Mesodermal cell (in vitro differentiated cells): ENCODE measurements around the gene SLIT2.

Source experiments
- H3K27ac ChIP-seq: 2 replicates; pipeline ENCODE4 v1.7.0; 2013; ENCODE audit warnings: mild to moderate bottlenecking, low read depth, low read length, moderate library complexity; ENCODE audit not compliant: severe bottlenecking
- H3K36me3 ChIP-seq: 2 replicates; pipeline ENCODE4 v1.7.1; 2013; ENCODE audit warnings: mild to moderate bottlenecking, low read length, moderate library complexity; ENCODE audit not compliant: control insufficient read depth, insufficient read depth
- H3K4me1 ChIP-seq: one replicate; pipeline ENCODE4 v1.7.1; 2013; ENCODE audit warnings: mild to moderate bottlenecking, low read length; ENCODE audit not compliant: insufficient read depth, control insufficient read depth, poor library complexity, severe bottlenecking
- H3K4me3 ChIP-seq: 2 replicates; pipeline ENCODE4 v1.7.0; 2013; ENCODE audit warnings: low read length, control low read depth, mild to moderate bottlenecking; ENCODE audit not compliant: insufficient read depth, poor library complexity, severe bottlenecking; ENCODE audit errors: extremely low read depth
- H3K9me3 ChIP-seq: 2 replicates; pipeline ENCODE4 v1.7.1; 2013; ENCODE audit warnings: mild to moderate bottlenecking, low read length, moderate library complexity; ENCODE audit not compliant: control insufficient read depth
- WGBS, 2 experiments: methylation state at CpG; one replicate each; pipeline ENCODE4 v1.1.5; 2013; ENCODE audit warnings: missing lambda C conversion rate in 2 of 2; ENCODE audit not compliant: insufficient coverage in 2 of 2; 5-methylcytosine and 5-hydroxymethylcytosine counted together

SLIT2 gene

DNA sequence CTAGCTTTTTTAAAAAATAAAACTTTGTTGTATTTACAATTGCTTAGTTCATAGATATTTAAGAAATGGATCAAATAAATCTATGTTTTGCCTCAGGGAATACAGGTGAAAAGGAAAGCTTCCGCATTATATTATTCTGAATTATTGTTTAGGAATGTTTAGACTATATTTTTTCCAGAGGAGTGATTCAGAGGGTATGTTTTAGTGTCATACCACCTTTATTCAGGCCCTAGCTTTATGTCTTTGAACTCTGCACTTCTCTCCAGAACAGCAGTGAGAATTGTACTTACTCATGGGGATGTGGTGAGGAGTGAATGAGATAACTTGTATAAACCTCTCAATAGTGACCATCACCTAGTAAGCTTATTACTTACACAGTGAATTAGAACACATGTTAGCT, 14.0 kb downstream of the SLIT2 start:
- no peaks in the 10 kb centered on the region for H3K9me3 ChIP-seq

DNA sequence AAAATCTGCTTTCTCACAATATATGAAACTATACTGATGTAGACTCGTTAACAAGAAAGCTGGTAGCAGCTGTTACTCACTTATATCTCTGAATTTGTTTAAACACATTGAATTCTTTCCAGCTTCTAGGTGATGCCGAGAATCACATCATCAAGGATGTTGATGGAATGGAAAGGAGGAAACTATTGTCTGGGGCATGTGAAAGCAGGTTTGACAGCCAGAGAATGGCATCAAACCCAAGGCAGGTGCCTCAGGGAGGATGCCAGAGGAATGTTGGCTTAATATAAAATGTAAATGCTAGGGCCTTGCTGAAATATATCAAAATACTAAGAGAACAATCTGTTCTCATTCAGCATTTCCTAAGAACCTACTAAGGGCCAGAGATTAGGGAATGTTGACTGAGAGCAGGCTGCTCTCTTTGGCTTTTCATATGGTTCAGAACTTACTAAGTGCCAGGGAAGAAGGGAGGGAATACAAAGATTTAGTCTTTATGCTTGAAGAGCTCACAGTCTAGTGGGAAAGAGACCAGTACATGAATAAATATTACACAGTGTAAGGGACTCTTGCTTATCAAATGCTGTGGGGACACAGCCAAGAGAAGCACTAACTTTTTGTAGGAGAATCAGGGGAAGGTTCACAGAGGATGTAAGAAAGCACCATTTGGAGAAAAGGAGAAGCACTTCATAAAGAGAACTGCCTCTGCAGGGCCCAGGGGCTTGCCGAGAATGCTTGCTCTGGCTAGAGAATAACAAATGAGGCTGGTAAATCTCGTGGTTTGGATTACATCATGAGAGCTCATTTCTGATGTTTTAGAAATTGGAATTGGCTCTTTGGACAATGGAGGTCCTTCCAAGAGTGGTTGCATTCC, 14.7 kb downstream of the SLIT2 start:
- Histone ChIP-seq H3K4me3 (no peak overlapping the region), H3K36me3 (peaks cover 5% of the 10 kb centered on the region), H3K4me1 (no peaks in the 10 kb centered on the region), H3K27ac (no peak overlapping the region), H3K9me3 (no peaks in the 10 kb centered on the region)
- 81 to 86% methylated on average over 2 to 3 of the region's 4 CpGs for WGBS, 2 experiments

More for the DNA sequence above, 14.0 kb downstream of the SLIT2 start:
- WGBS, 2 experiments = no CpG with 5 or more reads among the region's 1 CpG
- Histone ChIP-seq H3K27ac (no peak overlapping the region), H3K4me3 (no peak overlapping the region), H3K36me3 (peaks cover 5% of the 10 kb centered on the region), H3K4me1 (no peaks in the 10 kb centered on the region)

DNA sequence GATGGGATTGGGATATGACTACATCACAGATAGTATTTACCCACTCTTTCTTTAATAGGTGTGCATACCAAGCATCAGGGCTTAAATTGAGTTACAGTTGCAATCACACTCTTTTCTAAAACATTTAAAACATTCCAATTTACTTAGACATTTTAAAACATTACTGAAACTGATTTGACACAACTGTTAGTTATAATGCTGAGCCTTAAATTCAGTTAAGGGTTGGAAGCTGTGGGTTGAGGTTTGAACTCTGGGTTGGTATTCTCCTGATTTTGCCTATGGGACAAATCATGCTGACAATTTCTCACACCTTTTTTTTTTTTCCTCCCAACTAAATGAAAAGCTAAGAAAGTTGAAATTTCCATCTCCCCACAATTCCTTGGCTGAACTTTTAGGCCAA, 16.3 kb downstream of the SLIT2 start:
- Histone ChIP-seq H3K4me1 (peaks cover 3% of the 10 kb centered on the region), H3K27ac (no peak overlapping the region), H3K4me3 (no peak overlapping the region), H3K36me3 (peaks cover under 1% of the 10 kb centered on the region), H3K9me3 (no peaks in the 10 kb centered on the region)

DNA sequence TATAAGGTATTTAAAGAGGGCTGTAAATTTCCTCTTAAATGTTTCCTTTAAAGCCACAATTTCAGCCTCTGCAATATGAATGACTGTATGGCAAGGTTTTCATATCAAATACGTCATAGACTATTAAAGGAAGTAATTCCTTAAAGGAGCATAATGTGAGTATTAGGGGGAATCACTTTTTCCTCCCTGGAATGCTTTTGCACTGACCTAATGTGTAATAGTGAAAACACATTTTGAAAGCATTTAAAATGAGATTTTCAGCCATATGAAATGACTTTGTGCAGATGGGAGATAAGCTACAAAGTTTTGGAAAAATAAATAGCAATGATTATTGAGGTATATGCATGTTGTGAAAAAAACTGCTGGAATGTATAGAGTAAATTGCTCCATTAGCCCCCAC, 17.6 kb downstream of the SLIT2 start:
- Histone ChIP-seq H3K4me3 (no peak overlapping the region), H3K27ac (no peak overlapping the region), H3K4me1 (peaks cover 3% of the 10 kb centered on the region), H3K9me3 (no peaks in the 10 kb centered on the region), H3K36me3 (peaks cover 2% of the 10 kb centered on the region)
- 100% methylated on average over 1 of the region's 1 CpG for WGBS, 2 experiments

DNA sequence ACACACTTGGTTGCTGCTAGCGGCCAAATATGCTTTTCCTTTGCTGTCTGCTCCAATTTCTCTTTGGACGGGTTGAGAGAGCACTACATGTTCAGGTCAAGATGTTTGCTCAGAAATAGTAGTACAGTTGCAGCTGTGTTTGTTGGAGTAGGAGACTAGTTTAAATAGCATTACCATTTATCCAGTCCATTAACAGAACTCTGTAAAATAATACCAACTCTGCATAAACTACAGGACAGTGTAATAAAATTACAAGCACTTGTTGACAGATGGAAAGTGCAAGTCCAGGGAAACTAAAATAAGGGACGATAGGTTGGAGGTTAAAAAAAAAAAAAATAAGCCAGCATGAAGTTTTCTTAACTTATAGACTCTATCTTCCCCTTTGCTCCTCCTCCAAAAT, 20.2 kb downstream of the SLIT2 start:
- no peaks in the 10 kb centered on the region for H3K9me3 ChIP-seq
- no peak overlapping the region for H3K27ac ChIP-seq
- no peak overlapping the region for H3K4me3 ChIP-seq
- H3K36me3 ChIP-seq = peaks cover 3% of the 10 kb centered on the region
- 100% methylated on average over 1 of the region's 3 CpGs; no CpG with 5 or more reads in 1 of the 2 experiments for WGBS, 2 experiments
- H3K4me1 ChIP-seq = peaks cover 3% of the 10 kb centered on the region

DNA sequence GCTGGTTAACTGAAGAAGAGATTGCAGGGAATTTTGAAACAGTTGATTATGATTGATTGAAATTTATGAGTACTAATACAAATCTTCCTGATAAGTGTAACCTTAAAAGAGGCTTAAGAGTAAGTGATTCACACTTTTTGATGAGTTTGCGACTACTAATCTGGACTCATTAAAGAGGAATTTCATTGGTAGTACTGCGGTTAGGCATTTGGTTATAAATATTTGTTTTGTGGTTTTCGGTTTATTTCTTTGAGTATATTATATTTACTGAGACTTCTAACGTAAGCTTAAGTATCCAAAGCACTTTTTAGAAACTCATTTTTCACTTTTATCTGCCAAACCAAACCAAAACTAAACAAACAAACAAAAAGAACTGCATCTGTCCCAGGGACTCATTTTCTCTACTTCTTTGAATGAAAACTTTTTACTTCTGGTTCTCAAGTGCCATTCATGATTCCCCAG, 20.7 kb downstream of the SLIT2 start:
- peaks cover 3% of the 10 kb centered on the region for H3K4me1 ChIP-seq

DNA sequence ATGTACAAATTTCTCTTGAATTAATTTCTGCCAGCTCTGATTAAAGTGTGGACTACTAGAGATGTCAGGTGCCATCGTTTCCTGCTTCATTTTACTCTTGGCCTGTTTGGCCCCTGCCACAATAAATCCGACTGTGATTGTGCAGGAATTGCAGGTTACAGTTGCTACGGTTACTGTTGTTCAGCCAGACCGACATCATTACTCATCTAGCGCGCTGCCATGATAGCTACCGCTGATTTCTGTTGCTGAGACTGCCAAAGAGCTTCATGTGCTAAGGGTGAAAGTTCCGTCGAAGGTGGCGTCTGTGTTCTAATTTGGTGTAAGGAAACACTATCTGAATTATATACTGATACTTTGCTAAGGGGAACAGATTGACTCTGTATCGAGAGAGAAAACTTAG, 22.1 kb downstream of the SLIT2 start:
- no peak overlapping the region for H3K4me3 ChIP-seq
- no peaks in the 10 kb centered on the region for H3K9me3 ChIP-seq
- 85% methylated on average over 6 of the region's 11 CpGs for WGBS, 2 experiments
- H3K27ac ChIP-seq = peak overlapping the region; percentile 46
- peaks cover 3% of the 10 kb centered on the region for H3K36me3 ChIP-seq
- H3K4me1 ChIP-seq = peaks cover 3% of the 10 kb centered on the region

More for the DNA sequence above, 20.7 kb downstream of the SLIT2 start:
- H3K36me3 ChIP-seq = peaks cover 3% of the 10 kb centered on the region
- no peak overlapping the region for H3K4me3 ChIP-seq
- H3K27ac ChIP-seq = no peak overlapping the region
- 100% methylated on average over 2 of the region's 4 CpGs; no CpG with 5 or more reads in 1 of the 2 experiments for WGBS, 2 experiments
- no peaks in the 10 kb centered on the region for H3K9me3 ChIP-seq

DNA sequence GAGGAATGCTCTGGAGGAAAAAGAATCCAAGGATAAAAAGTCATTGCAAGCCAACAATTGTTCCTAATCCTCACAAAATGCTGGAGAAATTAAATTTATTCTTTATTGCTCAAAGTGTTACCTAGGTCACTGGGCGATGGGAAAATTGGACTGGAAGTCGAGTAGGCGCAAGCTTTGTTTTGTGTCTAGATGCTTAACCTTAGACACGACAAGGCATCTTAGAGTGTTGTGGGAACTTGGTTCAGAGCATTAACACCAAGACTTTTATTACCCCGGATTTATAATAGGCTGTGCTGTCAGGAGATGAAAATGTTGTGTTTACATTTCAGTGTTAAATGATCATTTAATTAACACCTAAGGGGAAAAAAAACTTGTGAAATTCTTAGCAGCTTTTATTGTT, 25.1 kb downstream of the SLIT2 start:
- Histone ChIP-seq H3K4me1 (peaks cover 3% of the 10 kb centered on the region), H3K9me3 (no peaks in the 10 kb centered on the region), H3K4me3 (no peak overlapping the region), H3K36me3 (peaks cover 3% of the 10 kb centered on the region), H3K27ac (no peak overlapping the region)
- 86 to 97% methylated on average over 4 of the region's 5 CpGs for WGBS, 2 experiments

DNA sequence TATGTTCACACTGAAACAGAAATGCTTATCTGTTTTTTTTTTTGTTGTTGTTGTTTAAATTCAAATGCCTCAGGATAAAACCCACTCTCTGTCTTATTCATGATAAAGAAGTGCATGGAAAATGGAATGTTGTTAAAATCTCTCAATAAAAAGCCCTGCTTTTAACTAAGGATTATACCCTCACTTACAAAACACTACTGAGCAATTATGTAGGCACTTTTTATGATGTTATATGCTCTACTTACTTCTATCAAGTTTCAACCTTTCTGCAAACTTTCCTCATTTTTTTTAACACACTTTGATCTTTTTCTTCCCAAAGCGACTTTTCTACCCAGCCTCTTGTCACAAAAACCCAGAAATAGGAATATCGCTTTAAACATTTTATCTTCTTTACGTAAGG, 26.5 kb downstream of the SLIT2 start:
- Histone ChIP-seq H3K4me1 (no peaks in the 10 kb centered on the region), H3K27ac (no peak overlapping the region), H3K4me3 (no peak overlapping the region), H3K36me3 (peaks cover 3% of the 10 kb centered on the region), H3K9me3 (no peaks in the 10 kb centered on the region)
- WGBS, 2 experiments = 92 to 100% methylated on average over 1 to 3 of the region's 3 CpGs

DNA sequence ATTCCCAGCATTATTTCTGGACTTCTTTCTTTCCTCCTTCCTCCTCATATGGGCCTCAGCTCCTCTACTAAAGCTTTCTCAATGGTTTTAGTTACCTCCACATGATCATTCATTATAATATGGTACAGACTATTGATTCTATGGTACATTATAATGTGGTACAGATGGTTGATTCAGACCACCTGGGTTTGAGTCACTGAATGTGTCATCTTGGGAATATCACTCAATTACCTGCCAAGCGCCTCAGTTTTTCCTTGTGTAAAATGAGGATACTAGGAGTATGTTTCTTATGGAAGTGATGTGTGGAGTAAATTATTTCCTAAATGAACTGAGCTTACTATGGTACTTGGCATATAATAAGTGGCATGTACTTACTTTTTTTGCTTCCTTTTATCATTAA, 27.7 kb downstream of the SLIT2 start:
- no peak overlapping the region for H3K27ac ChIP-seq
- no peaks in the 10 kb centered on the region for H3K9me3 ChIP-seq
- 100% methylated on average over 1 of the region's 1 CpG for WGBS, 2 experiments
- peaks cover under 1% of the 10 kb centered on the region for H3K36me3 ChIP-seq
- no peak overlapping the region for H3K4me3 ChIP-seq
- H3K4me1 ChIP-seq = no peaks in the 10 kb centered on the region

DNA sequence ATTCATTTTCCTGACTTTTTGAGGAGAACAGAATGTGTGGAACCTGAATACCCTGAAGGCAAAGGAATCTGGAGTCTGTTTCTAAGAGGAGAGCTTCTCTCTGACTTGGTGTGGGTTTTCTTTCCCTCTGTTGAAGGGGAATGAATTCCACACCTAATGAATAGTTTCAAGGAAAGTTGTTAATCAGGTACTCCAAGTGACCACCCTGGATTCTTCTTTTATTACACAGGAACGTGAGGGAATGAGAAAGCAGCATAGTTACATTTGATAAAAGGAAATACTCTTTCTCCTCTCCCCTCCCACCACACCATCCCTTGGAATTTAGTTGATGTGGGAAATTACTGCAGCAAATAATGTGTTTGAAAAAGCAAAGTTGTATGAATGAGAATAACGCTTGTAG, 29.7 kb downstream of the SLIT2 start:
- Histone ChIP-seq H3K9me3 (no peaks in the 10 kb centered on the region), H3K4me3 (no peak overlapping the region), H3K4me1 (peaks cover 3% of the 10 kb centered on the region), H3K36me3 (no peaks in the 10 kb centered on the region), H3K27ac (no peak overlapping the region)
- WGBS, 2 experiments = no CpG with 5 or more reads among the region's 2 CpGs
